ENCODE data around the gene NHERF1. TPM values are rescaled to one million over a fixed set of nuclear protein-coding genes. Genes with fewer than 3 reads are reported as not detected.

Gene NHERF1
- total RNA-seq, 2 experiments from 2014 or later, result 68.4 to 72.4 TPM

GRCh38 chr17:74801896-74802295 lies 53.5 kb downstream of the NHERF1 start:
- Mint-ChIP-seq H3K4me3 (no peak overlapping the region), H3K9me3 (no peaks in the 10 kb centered on the region), H3K36me3 (ENCODE audit: low read depth) (peaks cover 78% of the 10 kb centered on the region), H3K27ac (no peak overlapping the region), H3K4me1 (ENCODE audit: low read depth) (no peaks in the 10 kb centered on the region), H3K27me3 (no peaks in the 10 kb centered on the region)
- no peak overlapping the region for H3K4me3 ChIP-seq (ENCODE audit: low read length)
- no peaks in the 10 kb centered on the region for H3K4me1 ChIP-seq (ENCODE audit: insufficient read depth, low read length)
- ChIA-PET POLR2A (no interaction called here), CTCF (no interaction called here)
- intact Hi-C loops (cut with DNase I, micrococcal nuclease), result no loop called here
- ATAC-seq (ENCODE audit: poor library complexity), result no peak
- H3K27ac ChIP-seq (ENCODE audit: low read depth in 1 of 2, low read length in 2 of 2), result no peak overlapping the region
- H3K36me3 ChIP-seq (ENCODE audit: insufficient read depth, low read length), result peaks cover 73% of the 10 kb centered on the region
- no peak for DNase-seq
- no peaks in the 10 kb centered on the region for H3K27me3 ChIP-seq (ENCODE audit: control insufficient read depth in 1 of 2, insufficient read depth in 2 of 2, low read length in 2 of 2)
- H3K9me3 ChIP-seq (ENCODE audit: control insufficient read depth in 1 of 2, insufficient read depth in 1 of 2, low read length in 2 of 2), result no peaks in the 10 kb centered on the region
- TF ChIP-seq CTCF (IDR thresholded peaks at IDR 0.05), result no peak

DNA sequence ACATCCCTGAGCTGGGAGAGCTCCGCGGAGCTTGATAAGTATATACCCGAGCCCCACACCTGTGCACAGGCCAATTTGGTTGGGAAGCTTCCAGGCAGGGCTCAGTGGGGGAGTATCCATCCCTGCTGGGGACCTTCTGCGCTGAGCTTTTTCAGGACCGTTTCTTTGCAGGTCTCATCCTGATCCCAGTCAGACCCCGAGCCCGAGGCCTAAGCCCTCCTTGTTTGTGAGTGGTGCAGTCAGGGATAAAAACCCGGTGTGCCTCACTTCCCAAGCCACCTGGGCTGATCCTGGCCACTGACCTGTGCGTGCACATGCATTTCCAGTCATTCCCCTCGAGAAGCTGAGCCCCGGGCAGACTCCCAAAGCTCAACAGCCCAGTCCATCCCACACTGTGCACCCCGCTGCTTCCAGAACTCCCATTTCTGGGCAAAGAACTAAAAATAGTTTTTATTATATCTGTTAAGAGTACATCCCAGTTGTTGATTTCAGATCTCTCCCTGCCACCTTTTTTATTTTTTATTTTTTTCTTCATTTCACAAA lies 55.0 kb downstream of the NHERF1 start:
- CTCF ChIA-PET, result no interaction called here
- no peak overlapping the region for H3K4me3 ChIP-seq (ENCODE audit: low read length)
- no peak for ATAC-seq (ENCODE audit: poor library complexity)
- no peak overlapping the region for H3K4me3 Mint-ChIP-seq
- H3K27me3 Mint-ChIP-seq, result no peaks in the 10 kb centered on the region
- H3K36me3 Mint-ChIP-seq (ENCODE audit: low read depth), result peaks cover 72% of the 10 kb centered on the region
- no peaks in the 10 kb centered on the region for H3K27me3 ChIP-seq (ENCODE audit: control insufficient read depth in 1 of 2, insufficient read depth in 2 of 2, low read length in 2 of 2)
- no peaks in the 10 kb centered on the region for H3K9me3 Mint-ChIP-seq
- H3K27ac ChIP-seq (ENCODE audit: low read depth in 1 of 2, low read length in 2 of 2), result no peak overlapping the region
- DNase-seq, result no peak
- no peaks in the 10 kb centered on the region for H3K9me3 ChIP-seq (ENCODE audit: control insufficient read depth in 1 of 2, insufficient read depth in 1 of 2, low read length in 2 of 2)
- peaks cover 70% of the 10 kb centered on the region for H3K36me3 ChIP-seq (ENCODE audit: insufficient read depth, low read length)
- intact Hi-C loops (cut with DNase I, micrococcal nuclease), result no loop called here
- POLR2A ChIA-PET, result no interaction called here
- no peak overlapping the region for H3K27ac Mint-ChIP-seq
- H3K4me1 Mint-ChIP-seq (ENCODE audit: low read depth), result no peaks in the 10 kb centered on the region
- H3K4me1 ChIP-seq (ENCODE audit: insufficient read depth, low read length), result no peaks in the 10 kb centered on the region
- TF ChIP-seq CTCF (IDR thresholded peaks at IDR 0.05), result no peak

DNA sequence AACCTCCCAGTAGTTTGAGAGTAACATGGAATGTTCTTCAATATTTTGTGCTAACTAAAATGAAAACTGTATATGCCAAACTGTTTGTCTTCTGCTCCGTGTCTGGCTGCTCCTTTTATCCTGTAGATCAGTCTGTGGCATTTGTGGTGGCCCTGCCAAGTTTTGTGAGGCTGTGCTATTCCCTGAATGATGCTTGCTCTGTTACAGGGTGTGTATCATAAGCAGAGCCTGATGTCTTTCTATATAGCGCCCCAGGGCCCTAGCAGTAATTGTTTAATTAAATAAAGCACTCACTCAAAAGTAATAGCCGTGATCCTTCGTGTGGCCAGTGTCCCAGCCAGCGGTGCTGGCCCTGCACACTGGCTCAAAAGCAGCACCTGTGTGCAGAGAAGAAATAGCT lies 55.5 kb downstream of the NHERF1 start:
- CTCF ChIA-PET, result no interaction called here
- H3K4me1 ChIP-seq (ENCODE audit: insufficient read depth, low read length), result no peaks in the 10 kb centered on the region
- no peak for TF ChIP-seq CTCF (IDR thresholded peaks at IDR 0.05)
- DNase-seq (no peak), ATAC-seq (ENCODE audit: poor library complexity) (no peak)
- no peak overlapping the region for H3K27ac ChIP-seq (ENCODE audit: low read depth in 1 of 2, low read length in 2 of 2)
- no peak overlapping the region for H3K27ac Mint-ChIP-seq
- H3K4me3 Mint-ChIP-seq, result no peak overlapping the region
- H3K27me3 Mint-ChIP-seq, result no peaks in the 10 kb centered on the region
- H3K36me3 ChIP-seq (ENCODE audit: insufficient read depth, low read length), result peaks cover 69% of the 10 kb centered on the region
- H3K36me3 Mint-ChIP-seq (ENCODE audit: low read depth), result peaks cover 67% of the 10 kb centered on the region
- intact Hi-C loops (cut with DNase I, micrococcal nuclease), result no loop called here
- H3K4me1 Mint-ChIP-seq (ENCODE audit: low read depth), result no peaks in the 10 kb centered on the region
- H3K27me3 ChIP-seq (ENCODE audit: control insufficient read depth in 1 of 2, insufficient read depth in 2 of 2, low read length in 2 of 2), result no peaks in the 10 kb centered on the region
- H3K9me3 Mint-ChIP-seq, result no peaks in the 10 kb centered on the region
- no peak overlapping the region for H3K4me3 ChIP-seq (ENCODE audit: low read length)
- POLR2A ChIA-PET, result no interaction called here
- no peaks in the 10 kb centered on the region for H3K9me3 ChIP-seq (ENCODE audit: control insufficient read depth in 1 of 2, insufficient read depth in 1 of 2, low read length in 2 of 2)

Data from CD4-positive, alpha-beta T cell (primary cell).